Measurements from ENCODE around the gene CSRP3.

DNA sequence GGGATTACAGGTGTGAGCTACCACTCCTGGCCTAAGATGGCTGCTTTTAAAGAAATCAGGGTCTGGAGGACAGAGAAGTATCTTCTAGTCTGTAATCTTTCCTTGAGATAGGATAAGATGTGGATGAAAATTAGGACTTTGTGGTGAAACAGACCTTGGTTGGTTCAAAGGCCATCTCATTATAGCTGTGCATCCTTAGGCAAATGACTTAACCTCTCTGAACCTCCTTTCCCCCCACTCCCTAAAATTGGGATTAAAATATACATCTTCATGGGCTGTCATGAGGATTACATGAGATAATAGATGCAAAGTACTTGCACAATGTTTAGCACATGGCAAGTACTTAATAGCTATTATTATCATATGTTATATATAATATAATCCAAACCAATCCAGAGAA is 49.8 kb upstream of the CSRP3 start:
- no peak for TF ChIP-seq ZNF274 (IDR thresholded peaks at IDR 0.05; ENCODE audit: low read depth, low read length)
- no peak for TF ChIP-seq YY1 (IDR thresholded peaks at IDR 0.05; ENCODE audit: insufficient read depth, insufficient read length)
